ENCODE data around the gene TFR2.

- TF ChIP-seq CTCF (IDR thresholded peaks at IDR 0.05 in 8 of 11, conservative IDR thresholded peaks at IDR 0.05 in 3 of 11) (no peak), POLR2A (IDR thresholded peaks at IDR 0.05) (no peak)
Observed at GRCh38 chr7:100578246-100579183, 62.8 kb downstream of the TFR2 start.
